Natural killer cell (primary cell): ENCODE results near the gene AP1S3. TPM values are rescaled to one million over a fixed set of nuclear protein-coding genes. Genes with fewer than 3 reads are reported as not detected.

ENCODE experiments used
- ATAC-seq, 3 donors: fragments of 150-1000 bp in 2 of 3; fragments of 200-7000 bp in 1 of 3; cut with Tn5 transposase; 1 replicate in 1 of 3; 2 replicates in 2 of 3; pipeline ENCODE4 v1.10.0; 2021; ENCODE audit warnings: mild to moderate bottlenecking in 2 of 3, moderate library complexity in 2 of 3
- DNase-seq, 2 donors: peaks; one replicate each; pipeline versions ENCODE4 v3.0.0 to v3.0.0-alpha.2; 2013 to 2021; ENCODE audit warnings: mixed read lengths in 1 of 2
- H3K27ac ChIP-seq: one replicate; pipeline ENCODE4 v1.5.1; 2013; ENCODE audit warnings: mild to moderate bottlenecking, low read length
- H3K27me3 ChIP-seq: one replicate; pipeline ENCODE4 v1.6.1; 2013; ENCODE audit warnings: low read length; ENCODE audit not compliant: control insufficient read depth, insufficient read depth
- H3K36me3 ChIP-seq: one replicate; pipeline ENCODE4 v1.6.1; 2013; ENCODE audit warnings: low read length; ENCODE audit not compliant: control insufficient read depth, insufficient read depth
- H3K4me1 ChIP-seq: one replicate; pipeline ENCODE4 v1.6.1; 2013; ENCODE audit warnings: low read length; ENCODE audit not compliant: control insufficient read depth, insufficient read depth
- H3K4me3 ChIP-seq: one replicate; pipeline ENCODE4 v1.5.1; 2013; ENCODE audit warnings: low read length
- H3K9me3 ChIP-seq: one replicate; pipeline ENCODE4 v1.6.1; 2013; ENCODE audit warnings: low read length; ENCODE audit not compliant: control insufficient read depth, insufficient read depth
- H3K27ac Mint-ChIP-seq, 2 donors: one replicate each; pipeline ENCODE4 v1.8.0; 2022; ENCODE audit warnings: mild to moderate bottlenecking in 2 of 2, mixed read lengths in 2 of 2, moderate library complexity in 1 of 2
- H3K27me3 Mint-ChIP-seq, 2 donors: one replicate each; pipeline ENCODE4 v1.8.0; 2022; ENCODE audit warnings: low read depth in 2 of 2, mixed read lengths in 2 of 2
- H3K36me3 Mint-ChIP-seq: one replicate; pipeline ENCODE4 v1.8.0; 2022; ENCODE audit warnings: mixed read lengths
- H3K4me1 Mint-ChIP-seq, 2 donors: one replicate each; pipeline ENCODE4 v1.8.0; 2022; ENCODE audit warnings: mixed read lengths in 2 of 2
- H3K4me3 Mint-ChIP-seq: one replicate; pipeline ENCODE4 v1.8.0; 2022; ENCODE audit warnings: mild to moderate bottlenecking, moderate library complexity, mixed read lengths
- H3K9me3 Mint-ChIP-seq, 2 donors: one replicate each; pipeline ENCODE4 v1.8.0; 2022; ENCODE audit warnings: mixed read lengths in 2 of 2
- CTCF ChIP-seq: fragments of 200-600 bp; IDR thresholded peaks from one replicate; pipeline ENCODE4 v1.8.0; 2022; ENCODE audit warnings: antibody characterized with exemption
- WGBS: methylation state at CpG from one replicate; pipeline ENCODE4 v1.1.7; 2013; ENCODE audit warnings: missing lambda C conversion rate; ENCODE audit not compliant: insufficient coverage; 5-methylcytosine and 5-hydroxymethylcytosine counted together
- intact Hi-C: fragments of 100-400 bp; cut with micrococcal nuclease; formaldehyde crosslinking; loops from one replicate; pipeline ENCODE4 v1.14.2; 2022
- total RNA-seq, 4 donors: library from RNA; stranded (reverse); fragments of 120-200 nt in 1 of 4; gene quantifications; one replicate each; pipeline versions ENCODE4 v1.2.3 to v1.2.4, GENCODE V29; 2013 to 2022

The AP1S3 gene
- total RNA-seq, 3 donors from 2014 or later (not counting 1 experiment from before 2014, with no cell fraction given), result 4.5 to 5.2 (median 5.0) TPM

DNA sequence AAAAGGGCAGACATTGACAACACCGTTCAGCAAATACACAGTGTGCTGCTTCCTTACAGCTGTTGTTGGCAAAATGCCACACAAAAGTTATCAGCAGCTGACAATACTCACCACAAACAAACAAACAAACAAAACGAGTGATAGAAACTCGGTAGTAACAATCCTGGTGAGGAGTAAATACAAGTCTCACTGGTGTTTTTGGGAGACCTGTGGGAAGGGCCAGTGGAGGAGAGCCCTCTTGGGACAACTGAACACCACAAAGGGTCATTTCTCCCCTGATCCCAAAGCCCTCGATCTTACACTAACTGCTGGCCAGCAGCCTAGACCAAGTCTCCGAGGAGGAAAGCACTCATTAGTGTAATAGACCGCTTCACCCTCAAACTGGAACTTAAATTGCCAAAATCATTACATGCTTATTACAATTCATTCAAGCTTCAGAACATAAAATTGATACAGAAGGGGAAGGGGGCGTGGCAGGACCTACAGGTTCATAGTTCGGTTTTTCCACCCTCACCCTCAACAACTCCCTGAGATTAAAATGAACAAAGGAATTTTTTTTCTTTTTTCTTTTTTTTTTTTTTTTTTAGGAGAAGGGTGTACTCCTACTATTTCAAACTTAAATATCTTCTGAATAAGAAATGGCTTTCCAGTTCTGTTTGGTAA lies 5.0 kb downstream of the AP1S3 start:
- TF ChIP-seq CTCF, result no peak
- no peak for ATAC-seq
- Mint-ChIP-seq H3K36me3 (no peaks in the 10 kb centered on the region), H3K27ac (no peak overlapping the region), H3K4me1 (peaks cover 12 to 15% of the 10 kb centered on the region in 2 donors), H3K27me3 (no peaks in the 10 kb centered on the region), H3K4me3 (no peak overlapping the region), H3K9me3 (no peaks in the 10 kb centered on the region)
- 90% methylated on average over 6 of the region's 8 CpGs for WGBS
- no peaks in the 10 kb centered on the region for H3K9me3 ChIP-seq
- H3K27me3 ChIP-seq, result no peaks in the 10 kb centered on the region
- intact Hi-C loops, result no loop called here
- H3K4me1 ChIP-seq, result peaks cover 16% of the 10 kb centered on the region
- DNase-seq, result no peak
- no peaks in the 10 kb centered on the region for H3K36me3 ChIP-seq
- H3K4me3 ChIP-seq, result no peak overlapping the region
- no peak overlapping the region for H3K27ac ChIP-seq

DNA sequence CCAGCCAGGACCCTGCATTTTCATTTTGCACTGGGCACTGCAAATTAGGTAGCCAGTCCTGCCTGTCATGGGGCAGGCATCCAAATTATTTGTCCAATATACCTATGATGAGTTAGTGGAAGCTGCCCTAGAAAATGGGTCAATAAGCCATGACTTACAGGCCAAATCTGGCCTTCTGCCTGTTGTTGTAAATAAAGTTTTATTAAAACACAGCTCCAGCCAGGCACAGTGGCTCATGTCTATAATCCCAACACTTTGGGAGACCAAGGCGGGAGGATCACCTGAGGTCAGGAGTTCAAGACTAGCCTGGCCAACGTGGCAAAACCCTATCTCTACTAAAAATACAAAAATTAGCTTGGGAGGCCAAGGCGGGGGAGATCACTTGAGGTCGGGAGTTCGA lies 8.3 kb downstream of the AP1S3 start:
- H3K27me3 ChIP-seq, result no peaks in the 10 kb centered on the region
- peaks cover 5 to 8% of the 10 kb centered on the region in 2 donors for H3K4me1 Mint-ChIP-seq
- DNase-seq (no peak), ATAC-seq (no peak)
- intact Hi-C loops, result no loop called here
- H3K27ac Mint-ChIP-seq, result no peak overlapping the region
- H3K4me3 Mint-ChIP-seq, result no peak overlapping the region
- H3K27ac ChIP-seq, result no peak overlapping the region
- no peaks in the 10 kb centered on the region for H3K4me1 ChIP-seq
- no peaks in the 10 kb centered on the region for H3K27me3 Mint-ChIP-seq
- H3K9me3 ChIP-seq, result no peaks in the 10 kb centered on the region
- no peaks in the 10 kb centered on the region for H3K36me3 Mint-ChIP-seq
- 94% methylated on average over 5 of the region's 5 CpGs for WGBS
- H3K9me3 Mint-ChIP-seq, result no peaks in the 10 kb centered on the region
- no peak overlapping the region for H3K4me3 ChIP-seq
- no peak for TF ChIP-seq CTCF
- H3K36me3 ChIP-seq, result no peaks in the 10 kb centered on the region

- no peaks in the 10 kb centered on the region for H3K36me3 Mint-ChIP-seq
- Histone ChIP-seq H3K4me3 (no peak overlapping the region), H3K4me1 (no peaks in the 10 kb centered on the region), H3K27ac (no peak overlapping the region), H3K27me3 (no peaks in the 10 kb centered on the region), H3K36me3 (no peaks in the 10 kb centered on the region), H3K9me3 (no peaks in the 10 kb centered on the region)
- H3K4me1 Mint-ChIP-seq, result peaks cover 5 to 8% of the 10 kb centered on the region in 2 donors
- no peak for TF ChIP-seq CTCF
- no peak overlapping the region for H3K27ac Mint-ChIP-seq
- H3K27me3 Mint-ChIP-seq, result no peaks in the 10 kb centered on the region
- DNase-seq (no peak), ATAC-seq (no peak)
- H3K4me3 Mint-ChIP-seq, result no peak overlapping the region
- 97% methylated on average over 6 of the region's 6 CpGs for WGBS
- intact Hi-C loops, result no loop called here
- H3K9me3 Mint-ChIP-seq, result no peaks in the 10 kb centered on the region
These were observed 9.1 kb downstream of the AP1S3 start for GRCh38 chr2:223828314-223828713.

DNA sequence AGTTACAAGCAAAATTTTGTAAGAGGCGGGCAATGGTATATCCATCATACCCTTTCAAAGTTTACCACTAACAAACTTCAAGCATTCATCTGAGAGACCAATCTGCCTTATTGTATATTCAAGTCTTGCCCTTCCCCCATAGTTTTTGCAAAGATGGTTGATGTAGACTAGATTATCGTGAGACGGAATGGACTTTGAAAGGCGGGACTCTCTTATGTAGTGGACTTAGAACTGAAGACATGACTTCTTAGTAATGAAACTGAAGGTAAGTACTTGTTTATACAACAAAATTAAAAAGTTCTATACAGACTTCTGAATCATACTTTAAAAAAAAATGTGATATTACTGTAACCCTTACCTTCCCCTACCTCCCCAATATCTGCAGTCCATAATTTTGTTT lies 10.4 kb downstream of the AP1S3 start:
- intact Hi-C loops, result no loop called here
- Histone ChIP-seq H3K4me1 (no peaks in the 10 kb centered on the region), H3K4me3 (no peak overlapping the region), H3K36me3 (no peaks in the 10 kb centered on the region), H3K9me3 (no peaks in the 10 kb centered on the region), H3K27me3 (no peaks in the 10 kb centered on the region), H3K27ac (no peak overlapping the region)
- no peaks in the 10 kb centered on the region for H3K36me3 Mint-ChIP-seq
- no peaks in the 10 kb centered on the region for H3K9me3 Mint-ChIP-seq
- no peaks in the 10 kb centered on the region for H3K27me3 Mint-ChIP-seq
- no peak for ATAC-seq
- no peak for DNase-seq
- H3K27ac Mint-ChIP-seq, result no peak overlapping the region
- peaks cover 5 to 8% of the 10 kb centered on the region in 2 donors for H3K4me1 Mint-ChIP-seq
- 50% methylated on average over 2 of the region's 4 CpGs for WGBS
- H3K4me3 Mint-ChIP-seq, result no peak overlapping the region
- no peak for TF ChIP-seq CTCF
